Measurements from ENCODE around the gene PCDHAC1.

The PCDHAC1 gene

DNA sequence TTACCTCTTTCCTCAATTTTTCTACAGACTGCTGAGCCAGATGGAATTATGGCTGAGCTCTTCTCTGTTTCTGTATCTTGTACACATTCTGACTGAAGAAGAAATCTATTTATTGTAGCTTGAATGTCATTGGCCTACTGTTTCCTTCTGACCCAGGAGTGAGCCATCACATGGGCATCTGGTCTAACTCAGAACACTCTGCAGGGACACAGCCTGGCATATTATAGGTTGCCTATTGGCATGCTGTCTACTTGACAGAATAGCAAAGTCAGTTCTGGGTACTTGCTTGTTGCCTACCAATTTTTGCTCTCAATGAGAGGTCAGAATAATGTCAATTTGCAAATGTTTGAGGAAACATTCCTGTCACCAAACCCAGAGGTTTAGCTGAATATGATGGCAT lies 47.5 kb downstream of the PCDHAC1 start:
- TF ChIP-seq, protein P1, sequence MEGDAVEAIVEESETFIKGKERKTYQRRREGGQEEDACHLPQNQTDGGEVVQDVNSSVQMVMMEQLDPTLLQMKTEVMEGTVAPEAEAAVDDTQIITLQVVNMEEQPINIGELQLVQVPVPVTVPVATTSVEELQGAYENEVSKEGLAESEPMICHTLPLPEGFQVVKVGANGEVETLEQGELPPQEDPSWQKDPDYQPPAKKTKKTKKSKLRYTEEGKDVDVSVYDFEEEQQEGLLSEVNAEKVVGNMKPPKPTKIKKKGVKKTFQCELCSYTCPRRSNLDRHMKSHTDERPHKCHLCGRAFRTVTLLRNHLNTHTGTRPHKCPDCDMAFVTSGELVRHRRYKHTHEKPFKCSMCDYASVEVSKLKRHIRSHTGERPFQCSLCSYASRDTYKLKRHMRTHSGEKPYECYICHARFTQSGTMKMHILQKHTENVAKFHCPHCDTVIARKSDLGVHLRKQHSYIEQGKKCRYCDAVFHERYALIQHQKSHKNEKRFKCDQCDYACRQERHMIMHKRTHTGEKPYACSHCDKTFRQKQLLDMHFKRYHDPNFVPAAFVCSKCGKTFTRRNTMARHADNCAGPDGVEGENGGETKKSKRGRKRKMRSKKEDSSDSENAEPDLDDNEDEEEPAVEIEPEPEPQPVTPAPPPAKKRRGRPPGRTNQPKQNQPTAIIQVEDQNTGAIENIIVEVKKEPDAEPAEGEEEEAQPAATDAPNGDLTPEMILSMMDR (IDR thresholded peaks at IDR 0.05) = no peak

GRCh38 chr5:140977003-140977402 lies 50.9 kb downstream of the PCDHAC1 start:
- TF ChIP-seq, protein P1 (IDR thresholded peaks at IDR 0.05) = no peak

DNA sequence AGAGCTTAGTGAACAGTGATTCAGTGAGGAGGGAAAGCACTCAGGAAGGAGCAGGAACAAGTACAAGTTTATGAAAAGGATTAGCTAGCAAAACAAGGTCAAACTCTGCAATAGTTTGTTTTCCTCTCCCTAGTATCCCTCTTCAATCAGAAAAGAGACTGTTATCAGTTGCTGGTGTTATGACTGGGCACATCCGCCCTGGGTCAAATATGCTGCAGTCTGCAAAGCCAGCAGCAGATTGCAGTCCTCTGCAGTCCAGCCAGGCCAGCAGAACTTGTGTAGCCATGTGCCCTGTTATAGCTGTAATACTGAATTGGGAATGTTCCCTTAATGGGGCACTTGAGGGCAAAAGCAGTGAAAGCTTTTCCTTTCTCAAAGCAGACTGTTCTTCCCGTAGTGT lies 52.2 kb downstream of the PCDHAC1 start:
- TF ChIP-seq, protein P1 (IDR thresholded peaks at IDR 0.05) = no peak

GRCh38 chr5:140978983-140979382 lies 52.9 kb downstream of the PCDHAC1 start:
- TF ChIP-seq, protein P1 (IDR thresholded peaks at IDR 0.05) = no peak
